Esophagus squamous epithelium (tissue), 5 donors: ENCODE results near the gene MAG. TPM values are rescaled to one million over a fixed set of nuclear protein-coding genes. Genes with fewer than 3 reads are reported as not detected.

ENCODE experiments used
- DNase-seq: peaks from one replicate; lab custom pipeline; 2025; lab: John Stamatoyannopoulos, UW
- H3K27ac ChIP-seq, 4 donors: fragments of 200-600 bp; sonication (generic); one replicate each; pipeline ENCODE4 v1.5.1; 2016 to 2019; ENCODE audit warnings: mild to moderate bottlenecking in 1 of 4
- H3K27me3 ChIP-seq, 4 donors: fragments of 200-600 bp; sonication (generic); 1 replicate in 3 of 4; 2 replicates in 1 of 4; pipeline versions ENCODE4 v1.5.1 to v1.6.0; 2017 to 2021; ENCODE audit warnings: antibody characterized with exemption in 1 of 4
- H3K36me3 ChIP-seq, 3 donors: fragments of 200-600 bp; sonication (generic); one replicate each; pipeline ENCODE4 v1.5.1; 2016 to 2019
- H3K4me1 ChIP-seq, 3 donors: fragments of 200-600 bp; sonication (generic); one replicate each; pipeline ENCODE4 v1.5.1; 2017 to 2019
- H3K4me3 ChIP-seq, 4 donors: fragments of 200-600 bp; sonication (generic); 1 replicate in 3 of 4; 2 replicates in 1 of 4; pipeline ENCODE4 v1.5.1; 2016 to 2019; ENCODE audit warnings: mild to moderate bottlenecking in 2 of 4, moderate library complexity in 1 of 4
- H3K9me3 ChIP-seq, 3 donors: fragments of 200-600 bp; sonication (generic); one replicate each; pipeline ENCODE4 v1.5.1; 2016 to 2019
- CTCF ChIP-seq, 6 experiments: fragments of 450-650 bp in 4 of 6; fragments of 200-600 bp in 2 of 6; sonication (generic) in 2 of 6; IDR thresholded peaks; one replicate each; pipeline ENCODE4 v1.5.1; 2016 to 2019; ENCODE audit warnings: antibody characterized with exemption in 6 of 6, mild to moderate bottlenecking in 4 of 6, moderate library complexity in 4 of 6
- POLR2A ChIP-seq, 4 donors: fragments of 450-650 bp; IDR thresholded peaks; one replicate each; pipeline ENCODE4 v1.6.1; 2017; ENCODE audit warnings: antibody characterized with exemption in 4 of 4, mild to moderate bottlenecking in 4 of 4, moderate library complexity in 3 of 4
- WGBS, 2 donors: methylation state at CpG; one replicate each; pipeline ENCODE4 v1.1.5; 2018; 5-methylcytosine and 5-hydroxymethylcytosine counted together
- intact Hi-C: fragments of 100-400 bp; cut with DNase I; formaldehyde crosslinking; loops from one replicate; pipeline ENCODE4 v1.15.0; 2022
- total RNA-seq, 4 donors: library from RNA; depleted of rRNA; stranded (reverse); fragments of >200 nt; gene quantifications; one replicate each; pipeline ENCODE4 v1.1.0, GENCODE V29; 2016
- donor health status: DM: yes; HTN: yes; CAD: no.

The MAG gene
- total RNA-seq, 4 donors from 2014 or later, result 2.3 TPM; not detected in 3

- Histone ChIP-seq H3K4me3 (no peak overlapping the region), H3K27me3 (no peaks in the 10 kb centered on the region), H3K9me3 (no peaks in the 10 kb centered on the region), H3K36me3 (peaks cover 5 to 72% (median 35%) of the 10 kb centered on the region in 3 donors), H3K4me1 (peaks cover 5 to 53% (median 9%) of the 10 kb centered on the region in 3 donors), H3K27ac (no peak overlapping the region)
- intact Hi-C loops, result loop anchor here (5.0 kb wide), 1 partner anchor 130 kb away; the partner anchor contains the start of gene FXYD7
- DNase-seq, result no peak
- no peak for TF ChIP-seq CTCF (IDR thresholded peaks at IDR 0.05)
- no peak for TF ChIP-seq POLR2A (IDR thresholded peaks at IDR 0.05)
- WGBS, 2 donors, result 83 to 85% methylated on average over 13 to 16 of the region's 16 CpGs
These were observed 19.7 kb upstream of the MAG start for GRCh38 chr19:35272122-35272719.

GRCh38 chr19:35272954-35273649, 18.9 kb upstream of the MAG start:
- no peak overlapping the region for H3K4me3 ChIP-seq
- TF ChIP-seq CTCF (IDR thresholded peaks at IDR 0.05) (no peak), POLR2A (IDR thresholded peaks at IDR 0.05) (no peak)
- 83 to 84% methylated on average over 10 of the region's 10 CpGs for WGBS, 2 donors
- intact Hi-C loops, result loop anchor here (5.0 kb wide), 1 partner anchor 131 kb away; the partner anchor contains the start of gene FXYD7
- peak overlapping the region in 1 of 4 donors; percentile 14 for H3K27ac ChIP-seq
- H3K9me3 ChIP-seq, result no peaks in the 10 kb centered on the region
- H3K27me3 ChIP-seq, result no peaks in the 10 kb centered on the region
- DNase-seq, result no peak
- H3K4me1 ChIP-seq, result peaks cover 4 to 49% (median 9%) of the 10 kb centered on the region in 3 donors
- peaks cover 11 to 81% (median 38%) of the 10 kb centered on the region in 3 donors for H3K36me3 ChIP-seq

- intact Hi-C loops, result loop anchor here (5.0 kb wide), 1 partner anchor 131 kb away; the partner anchor contains the start of gene FXYD7
- H3K4me1 ChIP-seq, result peaks cover 4 to 49% (median 9%) of the 10 kb centered on the region in 3 donors
- 62 to 63% methylated on average over 11 to 14 of the region's 14 CpGs for WGBS, 2 donors
- no peak overlapping the region for H3K4me3 ChIP-seq
- H3K27me3 ChIP-seq, result no peaks in the 10 kb centered on the region
- H3K9me3 ChIP-seq, result no peaks in the 10 kb centered on the region
- DNase-seq, result no peak
- no peak overlapping the region for H3K27ac ChIP-seq
- peaks cover 17 to 88% (median 42%) of the 10 kb centered on the region in 3 donors for H3K36me3 ChIP-seq
- no peak for TF ChIP-seq POLR2A (IDR thresholded peaks at IDR 0.05)
- no peak for TF ChIP-seq CTCF (IDR thresholded peaks at IDR 0.05)
These were observed 18.2 kb upstream of the MAG start for GRCh38 chr19:35273686-35274259.

GRCh38 chr19:35274323-35274722, 17.6 kb upstream of the MAG start:
- H3K36me3 ChIP-seq, result peaks cover 23 to 93% (median 46%) of the 10 kb centered on the region in 3 donors
- 54 to 70% methylated on average over 5 of the region's 5 CpGs for WGBS, 2 donors
- H3K27ac ChIP-seq, result no peak overlapping the region
- no peak overlapping the region for H3K4me3 ChIP-seq
- no peaks in the 10 kb centered on the region for H3K27me3 ChIP-seq
- no peaks in the 10 kb centered on the region for H3K9me3 ChIP-seq
- intact Hi-C loops, result loop anchor here (5.0 kb wide), 1 partner anchor 132 kb away; the partner anchor contains the start of gene FXYD7
- peaks cover 4 to 49% (median 9%) of the 10 kb centered on the region in 3 donors for H3K4me1 ChIP-seq
- no peak for DNase-seq
- no peak for TF ChIP-seq POLR2A (IDR thresholded peaks at IDR 0.05)

GRCh38 chr19:35276706-35277281, 15.2 kb upstream of the MAG start:
- intact Hi-C loops, result no loop called here
- TF ChIP-seq CTCF (IDR thresholded peaks at IDR 0.05), result no peak
- no peak for TF ChIP-seq POLR2A (IDR thresholded peaks at IDR 0.05)
- no peak overlapping the region for H3K4me3 ChIP-seq
- no peak overlapping the region for H3K27ac ChIP-seq
- peaks cover 27 to 85% (median 29%) of the 10 kb centered on the region in 3 donors for H3K36me3 ChIP-seq
- no peak for DNase-seq
- no peaks in the 10 kb centered on the region for H3K27me3 ChIP-seq
- no peaks in the 10 kb centered on the region for H3K9me3 ChIP-seq
- peaks cover 3 to 48% (median 3%) of the 10 kb centered on the region in 3 donors for H3K4me1 ChIP-seq
- WGBS, 2 donors, result 86 to 87% methylated on average over 5 to 13 of the region's 28 CpGs
